Measurements from ENCODE around the gene PSMF1. TPM values are rescaled to one million over a fixed set of nuclear protein-coding genes. Genes with fewer than 3 reads are reported as not detected.

PSMF1 gene
- total RNA-seq, 1 experiment from 2014 or later = 90.8 TPM

DNA sequence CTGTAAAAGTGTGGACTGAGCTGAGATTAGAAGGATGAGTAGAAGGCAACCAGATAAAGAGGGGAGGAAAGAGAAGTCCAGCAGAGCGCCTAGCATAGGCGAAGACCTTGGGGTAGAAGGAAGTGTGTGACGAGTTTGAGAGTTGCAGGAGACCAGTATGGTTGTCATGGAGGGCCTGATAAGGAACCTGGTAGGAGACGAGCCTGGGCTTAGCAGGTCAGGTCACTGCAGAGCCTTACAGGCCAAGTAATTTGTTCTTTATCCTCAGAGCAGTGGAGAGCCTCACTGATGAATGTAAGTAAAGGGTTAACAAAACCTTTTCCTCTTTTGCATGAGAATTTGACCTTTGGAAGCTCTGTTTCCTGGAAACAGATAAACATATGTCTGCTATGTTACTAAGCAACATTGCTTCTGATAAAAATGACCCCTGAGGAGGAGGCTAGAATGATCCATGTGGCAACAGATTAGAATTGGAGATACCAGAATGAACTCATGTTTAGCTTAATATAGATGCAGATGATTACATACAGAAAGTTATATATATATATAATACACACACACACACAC lies 69.3 kb downstream of the PSMF1 start:
- Mint-ChIP-seq H3K4me1 (peaks cover 10 to 22% of the 10 kb centered on the region in 2 experiments), H3K27ac (no peak overlapping the region), H3K9me3 (no peaks in the 10 kb centered on the region; a peak in 2 of 5 replicates), H3K36me3 (ENCODE audit: insufficient read depth in 1 of 3, low read depth in 3 of 3) (no peaks in the 10 kb centered on the region), H3K27me3 (ENCODE audit: low read depth) (peaks cover 51% of the 10 kb centered on the region), H3K4me3 (no peak overlapping the region)
- Histone ChIP-seq H2BK20ac (ENCODE audit: low read depth, low read length, poor library complexity, severe bottlenecking) (no peak overlapping the region), H3K4me2 (ENCODE audit: insufficient read depth, insufficient read length, low read length) (no peak overlapping the region), H2BK15ac (ENCODE audit: low read depth, low read length) (no peak overlapping the region), H2BK5ac (ENCODE audit: insufficient read length, low read length) (no peak overlapping the region), H3T11ph (ENCODE audit: low read length) (no peak overlapping the region), H3K9me3 (ENCODE audit: control insufficient read depth, low read depth, low read length) (no peaks in the 10 kb centered on the region), H4K5ac (ENCODE audit: insufficient read length, low read depth, low read length) (no peak overlapping the region), H3K27ac (ENCODE audit: insufficient read length, low read depth, low read length) (no peak overlapping the region), H3K23me2 (ENCODE audit: insufficient read length, low read depth, low read length, poor library complexity, severe bottlenecking) (peaks cover 4% of the 10 kb centered on the region), H3K18ac (ENCODE audit: insufficient read length, low read depth, low read length) (no peak overlapping the region), H3K79me1 (ENCODE audit: insufficient read depth, low read depth, low read length, poor library complexity, severe bottlenecking) (no peaks in the 10 kb centered on the region), H3K9ac (ENCODE audit: extremely low read depth, insufficient read length, low read length) (no peak overlapping the region), H2AFZ (ENCODE audit: low read length) (no peak overlapping the region), H4K20me1 (ENCODE audit: control insufficient read depth, insufficient read depth, insufficient read length) (no peaks in the 10 kb centered on the region), H3K79me2 (ENCODE audit: insufficient read depth, low read length) (no peaks in the 10 kb centered on the region), H2BK120ac (ENCODE audit: low read depth, low read length, poor library complexity, severe bottlenecking) (no peak overlapping the region), H3K14ac (ENCODE audit: insufficient read depth, low read length) (no peak overlapping the region), H4K8ac (replicated peaks; ENCODE audit: insufficient read length, low read depth, low read length) (no peak overlapping the region), H2BK12ac (ENCODE audit: insufficient read length, low read depth, low read length) (peak overlapping the region; percentile 58), H3K4ac (ENCODE audit: low read depth, low read length) (no peak overlapping the region), H3K4me1 (ENCODE audit: insufficient read depth, low read length) (peaks cover 9% of the 10 kb centered on the region; the same call in 1 of the 2 replicates), H3K27me3 (ENCODE audit: insufficient read depth, low read length) (peaks cover 16% of the 10 kb centered on the region; the same call in 1 of the 2 replicates), H2AK5ac (ENCODE audit: insufficient read length, low read length) (no peak overlapping the region), H3K56ac (ENCODE audit: insufficient read length, low read depth, low read length) (no peak overlapping the region), H4K91ac (ENCODE audit: insufficient read length, low read depth, low read length) (no peak overlapping the region), H3K23ac (ENCODE audit: insufficient read length, low read depth, low read length) (no peak overlapping the region)
- WGBS (ENCODE audit: extremely low coverage, insufficient read length, low lambda C conversion rate) = no CpG with 5 or more reads among the region's 4 CpGs
- DNase-seq = no peak
- TF ChIP-seq, protein P1, sequence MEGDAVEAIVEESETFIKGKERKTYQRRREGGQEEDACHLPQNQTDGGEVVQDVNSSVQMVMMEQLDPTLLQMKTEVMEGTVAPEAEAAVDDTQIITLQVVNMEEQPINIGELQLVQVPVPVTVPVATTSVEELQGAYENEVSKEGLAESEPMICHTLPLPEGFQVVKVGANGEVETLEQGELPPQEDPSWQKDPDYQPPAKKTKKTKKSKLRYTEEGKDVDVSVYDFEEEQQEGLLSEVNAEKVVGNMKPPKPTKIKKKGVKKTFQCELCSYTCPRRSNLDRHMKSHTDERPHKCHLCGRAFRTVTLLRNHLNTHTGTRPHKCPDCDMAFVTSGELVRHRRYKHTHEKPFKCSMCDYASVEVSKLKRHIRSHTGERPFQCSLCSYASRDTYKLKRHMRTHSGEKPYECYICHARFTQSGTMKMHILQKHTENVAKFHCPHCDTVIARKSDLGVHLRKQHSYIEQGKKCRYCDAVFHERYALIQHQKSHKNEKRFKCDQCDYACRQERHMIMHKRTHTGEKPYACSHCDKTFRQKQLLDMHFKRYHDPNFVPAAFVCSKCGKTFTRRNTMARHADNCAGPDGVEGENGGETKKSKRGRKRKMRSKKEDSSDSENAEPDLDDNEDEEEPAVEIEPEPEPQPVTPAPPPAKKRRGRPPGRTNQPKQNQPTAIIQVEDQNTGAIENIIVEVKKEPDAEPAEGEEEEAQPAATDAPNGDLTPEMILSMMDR (conservative IDR thresholded peaks at IDR 0.05) = no peak
